GM12878 (cell line): ENCODE data around the gene WHRN. TPM values are rescaled to one million over a fixed set of nuclear protein-coding genes. Genes with fewer than 3 reads are reported as not detected.
A peak's percentile ranks its signal among the peaks of the same experiment; 100 is the strongest.

Source experiments
- ATAC-seq: fragments of 200-7000 bp; cut with Tn5 transposase; 3 replicates; pipeline ENCODE4 v1.9.1; 2020; ENCODE audit warnings: mild to moderate bottlenecking, moderate library complexity
- BruUV-seq: library from RNA; stranded (reverse); fragments of 400-500 nt; replicated peaks from 2 replicates; lab custom pipeline; 2021; lab: Mats Ljungman, UMichigan
- CTCF ChIA-PET: fragments of 300-600 bp; sonication (Branson Sonifier 250); formaldehyde crosslinking; extraction: SDS; loops from one replicate; lab custom pipeline; 2021; ENCODE audit warnings: inconsistent platforms; lab: Yijun Ruan, JAX
- POLR2A ChIA-PET: fragments of 350-600 bp; formaldehyde crosslinking; extraction: SDS; loops from one replicate; lab custom pipeline; 2021; ENCODE audit warnings: inconsistent platforms; lab: Charles Lee
- RAD21 ChIA-PET: fragments of 300-600 bp; sonication (Branson Sonifier 250); formaldehyde crosslinking; loops from one replicate; lab custom pipeline; 2023; ENCODE audit warnings: antibody characterized with exemption; ENCODE audit not compliant: unreplicated experiment; lab: Charles Lee
- SMC1A ChIA-PET: fragments of 300-600 bp; sonication (Branson Sonifier 250); formaldehyde crosslinking; loops from one replicate; lab custom pipeline; 2023; ENCODE audit not compliant: unreplicated experiment, uncharacterized antibody; lab: Charles Lee
- DNase-seq: peaks from one replicate; pipeline ENCODE4 v3.0.0-alpha.2; 2011; ENCODE audit warnings: low read depth, low spot score
- FAIRE-seq: peaks from 3 replicates; lab custom pipeline; 2011; peaks lifted over from hg19 to GRCh38; lab: Jason Lieb, UNC
- H2AFZ ChIP-seq: 2 replicates; pipeline ENCODE4 v1.6.0; 2011; ENCODE audit warnings: low read depth, low read length, control low read depth; ENCODE audit not compliant: control insufficient read depth
- H3K27ac ChIP-seq: 2 replicates; pipeline ENCODE4 v1.5.1; 2011; ENCODE audit warnings: control low read depth; ENCODE audit not compliant: control insufficient read depth, insufficient read depth
- H3K27me3 ChIP-seq, 2 experiments: replicated peaks in 1 of 2; 2 replicates each; pipeline versions ENCODE4 v1.6.0 to v1.6.1; 2011; ENCODE audit warnings: low read length in 1 of 2; ENCODE audit not compliant: control insufficient read depth in 2 of 2, insufficient read depth in 2 of 2
- H3K36me3 ChIP-seq, 2 experiments: 2 replicates each; pipeline ENCODE4 v1.5.1; 2011; ENCODE audit warnings: low read length in 1 of 2; ENCODE audit not compliant: control insufficient read depth in 2 of 2, insufficient read depth in 2 of 2
- H3K4me1 ChIP-seq: 2 replicates; pipeline ENCODE4 v1.6.1; 2011; ENCODE audit warnings: mild to moderate bottlenecking, low read length, moderate library complexity, mixed read lengths; ENCODE audit not compliant: control insufficient read depth, insufficient read depth
- H3K4me2 ChIP-seq: 2 replicates; pipeline ENCODE4 v1.6.0; 2011; ENCODE audit warnings: control low read depth; ENCODE audit not compliant: control insufficient read depth, insufficient read depth
- H3K4me3 ChIP-seq: fragments of 200-600 bp; sonication (generic); 2 replicates; pipeline ENCODE4 v1.5.1; 2016
- H3K79me2 ChIP-seq: 2 replicates; pipeline ENCODE4 v1.6.0; 2011; ENCODE audit warnings: low read length; ENCODE audit not compliant: control insufficient read depth, insufficient read depth
- H3K9ac ChIP-seq: 2 replicates; pipeline ENCODE4 v1.8.0; 2011; ENCODE audit warnings: low read length, control low read depth, mixed read lengths; ENCODE audit not compliant: control insufficient read depth, insufficient read depth
- H3K9me3 ChIP-seq: replicated peaks from 3 replicates; pipeline ENCODE4 v1.5.1; 2011; ENCODE audit warnings: mild to moderate bottlenecking, low read length; ENCODE audit not compliant: control insufficient read depth, insufficient read depth
- H4K20me1 ChIP-seq: 2 replicates; pipeline ENCODE4 v1.6.0; 2011; ENCODE audit not compliant: control insufficient read depth, insufficient read depth
- E2F4 ChIP-seq: IDR thresholded peaks from 2 replicates; pipeline ENCODE4 v1.6.1; 2012; ENCODE audit warnings: low read depth, low read length, improper control_type of control experiment
- IKZF1 ChIP-seq: fragments of 450-650 bp; conservative IDR thresholded peaks from 2 replicates; pipeline ENCODE4 v1.6.1; 2017; ENCODE audit warnings: antibody characterized with exemption, mild to moderate bottlenecking
- NFYA ChIP-seq: IDR thresholded peaks from 2 replicates; pipeline ENCODE4 v1.6.1; 2011; ENCODE audit warnings: low read depth, mild to moderate bottlenecking, low read length, improper control_type of control experiment, borderline replicate concordance
- PAX5 ChIP-seq: IDR thresholded peaks from 2 replicates; pipeline ENCODE4 v1.6.1; 2011; ENCODE audit warnings: low read depth, low read length, borderline replicate concordance
- SKIL ChIP-seq: fragments of 450-650 bp; IDR thresholded peaks from 2 replicates; pipeline ENCODE4 v1.6.1; 2017; ENCODE audit warnings: mild to moderate bottlenecking, low read depth, inconsistent platforms; ENCODE audit not compliant: poor library complexity, severe bottlenecking
- TCF12 ChIP-seq: IDR thresholded peaks from 2 replicates; pipeline ENCODE4 v1.6.1; 2011; ENCODE audit warnings: low read depth, mild to moderate bottlenecking, low read length
- WGBS: methylation state at CpG from one replicate; pipeline ENCODE4 v1.1.6; 2016; ENCODE audit warnings: low lambda C conversion rate; ENCODE audit not compliant: insufficient replicate concordance, insufficient coverage; ENCODE audit errors: missing lambda C conversion rate; 5-methylcytosine and 5-hydroxymethylcytosine counted together
- in situ Hi-C: fragments of 300-500 bp; cut with MboI; formaldehyde crosslinking; loops from 9 replicates; pipeline ENCODE4 v1.14.3; 2018; ENCODE audit warnings: mixed read lengths
- intact Hi-C: fragments of 100-400 bp; cut with micrococcal nuclease; formaldehyde crosslinking; loops from one replicate; pipeline ENCODE4 v1.14.2; 2022; ENCODE audit not compliant: unreplicated experiment
- polyA plus RNA-seq, 11 experiments: library from polyadenylated mRNA; depleted of rRNA in 4 of 11; unstranded in 6 of 11; stranded (reverse) in 5 of 11; fragments of >200 nt; fragmentation: Nextera tagmentation in 4 of 11; fragmentation: Illumina TruSeq in 1 of 11; extraction: Ambion mirVana in 4 of 11; extraction: Trizol in 1 of 11; gene quantifications; 1 replicate in 1 of 11; 2 replicates in 10 of 11; pipeline versions ENCODE4 v1.2.1 to v1.2.3, GENCODE V29; 2011 to 2016; ENCODE audit warnings: inconsistent platforms in 2 of 11, missing spikeins in 2 of 11, low read depth in 1 of 11
- total RNA-seq, 4 experiments: library from RNA; depleted of rRNA in 3 of 4; stranded (reverse); fragments of >200 nt in 3 of 4; fragmentation: Illumina TruSeq in 1 of 4; extraction: Trizol in 1 of 4; gene quantifications; 2 replicates each; pipeline versions ENCODE4 v1.2.1 to v1.2.3, GENCODE V29; 2013 to 2021
- TF ChIP-seq, protein P1 (sequence below): fragments of 150-350 bp; IDR thresholded peaks from 2 replicates; pipeline ENCODE4 v1.6.1; 2014; ENCODE audit warnings: mild to moderate bottlenecking, low read depth, low read length

Gene WHRN
- total and polyA plus RNA-seq, 10 of the 15 experiments (the other 5 are each of a cell fraction or from before 2014, with no cell fraction given) = 0.04 to 18.2 (median 0.68) TPM; not detected in 1

DNA sequence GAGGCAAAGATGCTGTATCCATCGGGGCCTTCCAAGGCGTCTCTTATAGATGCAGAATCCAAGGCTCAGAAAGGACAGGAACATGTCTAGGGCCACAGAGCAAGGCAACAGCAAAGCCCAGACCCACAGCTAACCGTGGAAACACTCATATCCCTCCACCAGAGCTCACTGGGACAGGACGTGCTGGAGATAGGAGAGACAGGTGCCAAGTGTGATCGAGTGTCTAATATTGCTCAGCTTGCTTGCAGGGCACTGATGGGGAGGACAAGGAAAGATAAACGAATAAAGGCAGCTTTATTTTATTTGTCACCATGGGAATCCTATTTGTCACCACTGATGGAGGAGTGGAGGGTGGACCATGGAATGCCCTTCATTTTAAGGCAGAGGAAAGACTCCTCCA is 73.5 kb downstream of the WHRN start (continued):
- TF ChIP-seq TCF12 = no peak
- no peak for TF ChIP-seq E2F4
- TF ChIP-seq NFYA = no peak
- TF ChIP-seq IKZF1 = no peak
- TF ChIP-seq, protein P1, sequence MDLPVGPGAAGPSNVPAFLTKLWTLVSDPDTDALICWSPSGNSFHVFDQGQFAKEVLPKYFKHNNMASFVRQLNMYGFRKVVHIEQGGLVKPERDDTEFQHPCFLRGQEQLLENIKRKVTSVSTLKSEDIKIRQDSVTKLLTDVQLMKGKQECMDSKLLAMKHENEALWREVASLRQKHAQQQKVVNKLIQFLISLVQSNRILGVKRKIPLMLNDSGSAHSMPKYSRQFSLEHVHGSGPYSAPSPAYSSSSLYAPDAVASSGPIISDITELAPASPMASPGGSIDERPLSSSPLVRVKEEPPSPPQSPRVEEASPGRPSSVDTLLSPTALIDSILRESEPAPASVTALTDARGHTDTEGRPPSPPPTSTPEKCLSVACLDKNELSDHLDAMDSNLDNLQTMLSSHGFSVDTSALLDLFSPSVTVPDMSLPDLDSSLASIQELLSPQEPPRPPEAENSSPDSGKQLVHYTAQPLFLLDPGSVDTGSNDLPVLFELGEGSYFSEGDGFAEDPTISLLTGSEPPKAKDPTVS = no peak

GRCh38 chr9:114431003-114431402 is 74.3 kb downstream of the WHRN start:
- no peak for TF ChIP-seq SKIL
- 0 out of 2 replicates have a peak, but pooled peaks have one; percentile 23 for TF ChIP-seq PAX5
- no peaks in the 10 kb centered on the region for H3K79me2 ChIP-seq
- H3K4me1 ChIP-seq = no peaks in the 10 kb centered on the region
- DNase-seq = no peak
- BruUV-seq = no TSS peak
- H3K27ac ChIP-seq = no peak overlapping the region
- in situ Hi-C loops (no loop called here), intact Hi-C loops (no loop called here)
- H3K36me3 ChIP-seq = no peaks in the 10 kb centered on the region; a peak in 1 of 4 replicates
- H2AFZ ChIP-seq = no peak overlapping the region
- WGBS = 25% methylated on average over 4 of the region's 4 CpGs
- no peaks in the 10 kb centered on the region for H4K20me1 ChIP-seq
- FAIRE-seq = no peak
- no peak for ATAC-seq
- RAD21 ChIA-PET = no interaction called here
- SMC1A ChIA-PET = interaction anchor here (1.0 to 10.1 kb wide), 4 partner anchors 25 to 222 kb away, joined by 3 to 139 read pairs (median 4); partner anchors contain the start of gene WHRN
- no peak overlapping the region for H3K4me2 ChIP-seq
- no peak overlapping the region for H3K9ac ChIP-seq
- CTCF ChIA-PET = interaction anchor here (1.0 to 8.1 kb wide), 4 partner anchors 20 to 221 kb away, joined by 3 to 104 read pairs (median 51); partner anchors contain the start of gene WHRN
- no peak overlapping the region for H3K4me3 ChIP-seq
- no peaks in the 10 kb centered on the region for H3K27me3 ChIP-seq
- POLR2A ChIA-PET = interaction anchor here (1.0 kb wide), 1 partner anchor 65 kb away, joined by 3 read pairs; no protein-coding TSS in a partner anchor
- no peaks in the 10 kb centered on the region for H3K9me3 ChIP-seq
